NB4 (cell line): ENCODE measurements around the gene DNHD1.

Experiments
- MYC ChIP-seq: IDR thresholded peaks from 2 replicates; pipeline ENCODE4 v1.6.1; 2011; ENCODE audit warnings: low read depth, low read length
- POLR2A ChIP-seq: IDR thresholded peaks from 2 replicates; pipeline ENCODE4 v1.6.1; 2011; ENCODE audit warnings: mild to moderate bottlenecking; ENCODE audit not compliant: insufficient read length; ENCODE audit errors: extremely low read depth
- TF ChIP-seq, protein P1 (sequence below): IDR thresholded peaks from one replicate; pipeline ENCODE4 v1.5.1; 2012; ENCODE audit warnings: low read depth, low read length
- TF ChIP-seq, protein P2 (sequence below): IDR thresholded peaks from 2 replicates; pipeline ENCODE4 v1.6.1; 2011; ENCODE audit warnings: low read depth, low read length

DNA sequence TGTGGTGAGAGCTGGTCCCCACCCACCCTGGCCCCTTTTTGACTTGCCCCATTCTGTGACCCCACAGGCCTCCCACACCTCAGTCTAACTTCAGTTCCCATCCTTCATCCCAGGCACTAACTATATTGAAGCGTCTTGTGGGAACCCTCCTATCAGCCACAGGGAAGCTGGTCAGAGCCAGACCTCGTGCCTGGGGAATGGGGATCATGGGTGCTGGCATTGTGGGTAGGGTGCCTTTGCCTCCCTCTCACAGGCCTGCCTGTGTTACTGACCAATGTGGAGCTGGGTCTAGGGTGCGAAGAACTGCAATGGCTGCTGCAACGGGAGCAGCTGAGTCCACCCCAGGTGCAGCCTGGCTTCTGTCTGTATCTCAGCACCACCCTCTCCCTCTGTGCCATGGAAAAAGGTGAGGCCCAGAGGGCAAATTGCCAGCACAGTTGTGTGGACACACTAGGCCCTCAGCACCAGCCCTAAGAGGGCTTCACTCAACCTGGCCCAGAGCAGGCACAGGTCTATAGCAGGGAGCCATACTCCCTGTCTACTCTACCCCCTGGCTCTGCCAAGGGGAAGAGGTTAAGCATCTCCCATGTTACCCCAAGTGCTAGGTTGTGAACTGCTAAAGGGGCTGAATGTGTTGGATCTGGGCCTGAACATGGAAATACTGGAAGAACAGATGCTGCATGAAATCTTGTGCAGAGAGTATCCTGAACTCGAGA, 69.1 kb downstream of the DNHD1 start:
- TF ChIP-seq, protein P1, sequence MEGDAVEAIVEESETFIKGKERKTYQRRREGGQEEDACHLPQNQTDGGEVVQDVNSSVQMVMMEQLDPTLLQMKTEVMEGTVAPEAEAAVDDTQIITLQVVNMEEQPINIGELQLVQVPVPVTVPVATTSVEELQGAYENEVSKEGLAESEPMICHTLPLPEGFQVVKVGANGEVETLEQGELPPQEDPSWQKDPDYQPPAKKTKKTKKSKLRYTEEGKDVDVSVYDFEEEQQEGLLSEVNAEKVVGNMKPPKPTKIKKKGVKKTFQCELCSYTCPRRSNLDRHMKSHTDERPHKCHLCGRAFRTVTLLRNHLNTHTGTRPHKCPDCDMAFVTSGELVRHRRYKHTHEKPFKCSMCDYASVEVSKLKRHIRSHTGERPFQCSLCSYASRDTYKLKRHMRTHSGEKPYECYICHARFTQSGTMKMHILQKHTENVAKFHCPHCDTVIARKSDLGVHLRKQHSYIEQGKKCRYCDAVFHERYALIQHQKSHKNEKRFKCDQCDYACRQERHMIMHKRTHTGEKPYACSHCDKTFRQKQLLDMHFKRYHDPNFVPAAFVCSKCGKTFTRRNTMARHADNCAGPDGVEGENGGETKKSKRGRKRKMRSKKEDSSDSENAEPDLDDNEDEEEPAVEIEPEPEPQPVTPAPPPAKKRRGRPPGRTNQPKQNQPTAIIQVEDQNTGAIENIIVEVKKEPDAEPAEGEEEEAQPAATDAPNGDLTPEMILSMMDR, result no peak
- TF ChIP-seq POLR2A, result no peak
- TF ChIP-seq MYC, result no peak
- TF ChIP-seq, protein P2, sequence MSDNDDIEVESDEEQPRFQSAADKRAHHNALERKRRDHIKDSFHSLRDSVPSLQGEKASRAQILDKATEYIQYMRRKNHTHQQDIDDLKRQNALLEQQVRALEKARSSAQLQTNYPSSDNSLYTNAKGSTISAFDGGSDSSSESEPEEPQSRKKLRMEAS, result no peak
